SU-DHL-6 (cell line): Measurements from ENCODE around the gene ZNHIT3.

Source experiments
- CTCF ChIP-seq: fragments of 200-600 bp; sonication (generic); IDR thresholded peaks from one replicate; pipeline ENCODE4 v1.5.1; 2017; ENCODE audit warnings: antibody characterized with exemption, mild to moderate bottlenecking, low read length, moderate library complexity; ENCODE audit not compliant: insufficient read depth, poor library complexity, severe bottlenecking
- EZH2phosphoT487 ChIP-seq: fragments of 200-600 bp; sonication (generic), shearing (Covaris generic); conservative IDR thresholded peaks from 2 replicates; pipeline ENCODE4 v1.6.1; 2018; ENCODE audit warnings: mild to moderate bottlenecking, antibody characterized with exemption, low read length, moderate library complexity, mixed read lengths

GRCh38 chr17:36486204-36487194 lies at the start of gene ZNHIT3:
- TF ChIP-seq CTCF (no peak), EZH2phosphoT487 (no peak)
